Measurements from ENCODE around the gene GPRC5D.

The GPRC5D gene

GRCh38 chr12:12898911-12899511, 53.0 kb downstream of the GPRC5D start:
- no peak for TF ChIP-seq CTCF (IDR thresholded peaks at IDR 0.05; ENCODE audit: low read depth, low read length)
- no peak for DNase-seq (ENCODE audit: extremely low read depth, low read depth)

- TF ChIP-seq CTCF (IDR thresholded peaks at IDR 0.05; ENCODE audit: low read depth, low read length) = no peak
- no peak for DNase-seq (ENCODE audit: extremely low read depth, low read depth)
Observed at GRCh38 chr12:12898136-12898717, 53.7 kb downstream of the GPRC5D start.

GRCh38 chr12:12897302-12897701, 54.7 kb downstream of the GPRC5D start:
- no peak for TF ChIP-seq CTCF (IDR thresholded peaks at IDR 0.05; ENCODE audit: low read depth, low read length)
- DNase-seq (ENCODE audit: extremely low read depth, low read depth) = no peak

- TF ChIP-seq CTCF (IDR thresholded peaks at IDR 0.05; ENCODE audit: low read depth, low read length) = no peak
- DNase-seq (ENCODE audit: extremely low read depth, low read depth) = no peak
Observed at GRCh38 chr12:12896260-12896659, 55.7 kb downstream of the GPRC5D start.

GRCh38 chr12:12893438-12893837, 58.5 kb downstream of the GPRC5D start:
- no peak for TF ChIP-seq CTCF (IDR thresholded peaks at IDR 0.05; ENCODE audit: low read depth, low read length)
- no peak for DNase-seq (ENCODE audit: extremely low read depth, low read depth)

GRCh38 chr12:12892681-12893141, 59.3 kb downstream of the GPRC5D start:
- DNase-seq (ENCODE audit: extremely low read depth, low read depth) = no peak
- TF ChIP-seq CTCF (IDR thresholded peaks at IDR 0.05; ENCODE audit: low read depth, low read length) = no peak

GRCh38 chr12:12891881-12892355, 60.1 kb downstream of the GPRC5D start:
- TF ChIP-seq CTCF (IDR thresholded peaks at IDR 0.05; ENCODE audit: low read depth, low read length) = no peak
- no peak for DNase-seq (ENCODE audit: extremely low read depth, low read depth)

All from AG09319 (cell line).